Germinal center (tissue), 1 donor: ENCODE results near the gene DAB2IP.
"Not testable (repeated sequence)": the region's sequence is repeated elsewhere in the genome, so short reads cannot be mapped to it uniquely, and the experiment has no call there.

ENCODE experiments used
- DNase-seq: peaks from one replicate; pipeline ENCODE4 v3.0.0; 2012; ENCODE audit warnings: mixed read lengths, low spot score

Gene DAB2IP

GRCh38 chr9:121651295-121652020, at the start of gene DAB2IP:
DAB2IP (plus strand) TSS chr9:121651634; CDS start chr9:121651776, 142 bp downstream.
- DNase-seq = no peak

- DNase-seq = no peak
These were observed 48.4 kb upstream of the DAB2IP start for GRCh38 chr9:121603028-121603427.

GRCh38 chr9:121604242-121604641, 47.2 kb upstream of the DAB2IP start:
- no peak for DNase-seq

- no peak for DNase-seq
These were observed 46.8 kb upstream of the DAB2IP start for GRCh38 chr9:121604654-121605053.

GRCh38 chr9:121607434-121608167, 43.8 kb upstream of the DAB2IP start:
- no peak for DNase-seq

- DNase-seq = no peak
These were observed 43.1 kb upstream of the DAB2IP start for GRCh38 chr9:121608168-121608853.

GRCh38 chr9:121609822-121610637, 41.4 kb upstream of the DAB2IP start:
- no peak for DNase-seq

- no peak for DNase-seq
These were observed 40.8 kb upstream of the DAB2IP start for GRCh38 chr9:121610638-121610953.

GRCh38 chr9:121612511-121612998, 38.9 kb upstream of the DAB2IP start:
- DNase-seq = no peak

GRCh38 chr9:121613009-121613752, 38.3 kb upstream of the DAB2IP start:
- DNase-seq = peak; percentile 20

- DNase-seq = no peak
These were observed 35.2 kb upstream of the DAB2IP start for GRCh38 chr9:121616123-121616755.

- no peak for DNase-seq
These were observed 32.9 kb upstream of the DAB2IP start for GRCh38 chr9:121618504-121618903.

GRCh38 chr9:121618910-121619309, 32.5 kb upstream of the DAB2IP start:
- DNase-seq = not testable (repeated sequence)

- DNase-seq = no peak
These were observed 31.7 kb upstream of the DAB2IP start for GRCh38 chr9:121619545-121620324.

GRCh38 chr9:121620325-121620673, 31.1 kb upstream of the DAB2IP start:
- no peak for DNase-seq

- peak; percentile 49 for DNase-seq
These were observed 30.5 kb upstream of the DAB2IP start for GRCh38 chr9:121620777-121621449.

GRCh38 chr9:121622387-121623203, 28.8 kb upstream of the DAB2IP start:
- no peak for DNase-seq

GRCh38 chr9:121623430-121623829, 28.0 kb upstream of the DAB2IP start:
- DNase-seq = not testable (repeated sequence)

GRCh38 chr9:121625590-121625989, 25.8 kb upstream of the DAB2IP start:
- DNase-seq = no peak
